Measurements from ENCODE around the gene OTOP2. TPM values are rescaled to one million over a fixed set of nuclear protein-coding genes. Genes with fewer than 3 reads are reported as not detected.

Gene OTOP2
- total RNA-seq, 1 donor from 2014 or later: not detected

GRCh38 chr17:74951680-74952421 lies 27.8 kb downstream of the OTOP2 start:
- DNase-seq (ENCODE audit: low read depth): no peak
- Histone ChIP-seq H3K36me3 (ENCODE audit: control insufficient read depth, insufficient read depth, low read length) (no peaks in the 10 kb centered on the region), H3K4me3 (ENCODE audit: low read depth, low read length) (no peak overlapping the region), H3K27me3 (ENCODE audit: control insufficient read depth, insufficient read depth, low read length) (peaks cover 26% of the 10 kb centered on the region)
- TF ChIP-seq CTCF (IDR thresholded peaks at IDR 0.05; ENCODE audit: insufficient read depth, low read length, poor library complexity, severe bottlenecking): no peak

GRCh38 chr17:74952431-74953133 lies 28.5 kb downstream of the OTOP2 start:
- TF ChIP-seq CTCF (IDR thresholded peaks at IDR 0.05; ENCODE audit: insufficient read depth, low read length, poor library complexity, severe bottlenecking): no peak
- H3K27me3 ChIP-seq (ENCODE audit: control insufficient read depth, insufficient read depth, low read length): peaks cover 23% of the 10 kb centered on the region
- H3K36me3 ChIP-seq (ENCODE audit: control insufficient read depth, insufficient read depth, low read length): no peaks in the 10 kb centered on the region
- DNase-seq (ENCODE audit: low read depth): no peak
- H3K4me3 ChIP-seq (ENCODE audit: low read depth, low read length): no peak overlapping the region

DNA sequence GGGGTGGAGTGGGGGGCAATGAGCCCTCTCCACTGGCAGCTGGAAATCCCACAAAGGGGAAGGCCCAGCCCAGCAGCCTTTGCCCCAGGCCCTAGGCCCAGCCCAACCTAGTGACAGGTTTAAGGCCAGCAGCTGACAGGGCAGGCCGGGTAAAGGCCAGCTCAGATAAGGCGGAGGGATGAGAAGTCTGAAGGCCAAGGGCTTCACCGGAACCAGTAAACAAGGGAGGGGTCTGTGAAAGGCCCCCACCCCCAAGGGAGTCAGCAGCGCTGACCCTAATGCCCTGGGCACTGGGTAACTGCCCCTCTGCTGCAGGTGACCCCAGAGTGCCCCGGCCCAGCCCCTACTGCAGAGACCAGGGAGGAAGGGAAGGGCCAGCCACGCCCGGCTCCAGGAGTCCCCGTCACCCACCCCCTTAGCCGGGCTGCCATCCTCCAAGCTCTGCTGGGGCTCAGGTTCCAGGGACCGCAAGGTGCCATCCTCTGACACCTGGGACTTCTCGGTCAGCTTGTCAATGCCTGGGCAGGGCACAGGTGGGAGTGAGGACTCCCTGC lies 29.1 kb downstream of the OTOP2 start:
- DNase-seq (ENCODE audit: low read depth): no peak
- Histone ChIP-seq H3K27me3 (ENCODE audit: control insufficient read depth, insufficient read depth, low read length) (peaks cover 23% of the 10 kb centered on the region), H3K4me3 (ENCODE audit: low read depth, low read length) (no peak overlapping the region), H3K36me3 (ENCODE audit: control insufficient read depth, insufficient read depth, low read length) (no peaks in the 10 kb centered on the region)
- no peak for TF ChIP-seq CTCF (IDR thresholded peaks at IDR 0.05; ENCODE audit: insufficient read depth, low read length, poor library complexity, severe bottlenecking)

- Histone ChIP-seq H3K4me3 (ENCODE audit: low read depth, low read length) (no peak overlapping the region), H3K36me3 (ENCODE audit: control insufficient read depth, insufficient read depth, low read length) (no peaks in the 10 kb centered on the region), H3K27me3 (ENCODE audit: control insufficient read depth, insufficient read depth, low read length) (peaks cover 21% of the 10 kb centered on the region)
- TF ChIP-seq CTCF (IDR thresholded peaks at IDR 0.05; ENCODE audit: insufficient read depth, low read length, poor library complexity, severe bottlenecking): no peak
- no peak for DNase-seq (ENCODE audit: low read depth)
Observed at GRCh38 chr17:74954115-74954514, 30.0 kb downstream of the OTOP2 start.

DNA sequence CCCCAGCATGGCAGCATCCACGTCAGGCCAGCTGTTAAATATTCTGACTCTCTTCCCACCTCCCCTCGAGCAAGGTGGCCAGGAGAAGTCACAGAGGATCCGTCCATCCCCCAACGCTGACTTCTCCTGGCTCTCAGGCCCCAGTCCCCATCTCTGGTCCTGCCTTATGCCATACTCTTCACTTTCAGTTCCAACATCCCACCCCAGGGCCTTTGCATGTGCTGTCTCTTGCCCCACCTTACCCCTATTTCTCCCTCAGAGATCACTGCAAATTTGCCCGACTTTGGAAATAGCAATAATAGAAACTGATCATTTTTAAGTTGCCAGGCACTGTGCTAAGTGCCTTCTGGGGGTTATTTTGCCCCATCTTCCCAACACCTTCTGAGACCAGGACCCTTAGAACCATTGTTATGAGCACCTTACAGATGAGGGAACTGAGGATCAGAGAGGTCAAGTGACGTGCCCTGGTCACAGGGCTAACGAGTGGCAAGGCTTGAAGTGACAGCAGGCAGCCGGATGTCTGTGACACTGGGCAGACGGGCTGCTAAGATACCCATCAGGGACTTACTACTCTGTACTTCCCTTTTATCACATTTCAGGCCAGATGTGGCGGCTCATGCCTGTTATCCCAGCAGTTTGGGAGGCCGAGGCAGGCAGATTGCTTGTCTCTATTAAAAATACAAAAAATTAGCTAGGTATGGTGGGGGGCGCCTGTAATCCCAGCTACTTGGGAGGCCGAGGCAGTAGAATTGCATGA lies 30.8 kb downstream of the OTOP2 start:
- no peak overlapping the region for H3K4me3 ChIP-seq (ENCODE audit: low read depth, low read length)
- H3K27me3 ChIP-seq (ENCODE audit: control insufficient read depth, insufficient read depth, low read length): peaks cover 14% of the 10 kb centered on the region
- DNase-seq (ENCODE audit: low read depth): no peak
- H3K36me3 ChIP-seq (ENCODE audit: control insufficient read depth, insufficient read depth, low read length): no peaks in the 10 kb centered on the region
- no peak for TF ChIP-seq CTCF (IDR thresholded peaks at IDR 0.05; ENCODE audit: insufficient read depth, low read length, poor library complexity, severe bottlenecking)
